GM12878 (cell line): ENCODE measurements around the gene NRN1L. TPM values are rescaled to one million over a fixed set of nuclear protein-coding genes. Genes with fewer than 3 reads are reported as not detected.

Source experiments
- ATAC-seq: fragments of 200-7000 bp; cut with Tn5 transposase; 3 replicates; pipeline ENCODE4 v1.9.1; 2020; ENCODE audit warnings: mild to moderate bottlenecking, moderate library complexity
- BruUV-seq: library from RNA; stranded (reverse); fragments of 400-500 nt; replicated peaks from 2 replicates; lab custom pipeline; 2021; lab: Mats Ljungman, UMichigan
- CTCF ChIA-PET: fragments of 300-600 bp; sonication (Branson Sonifier 250); formaldehyde crosslinking; extraction: SDS; loops from one replicate; lab custom pipeline; 2021; ENCODE audit warnings: inconsistent platforms; lab: Yijun Ruan, JAX
- POLR2A ChIA-PET: fragments of 350-600 bp; formaldehyde crosslinking; extraction: SDS; loops from one replicate; lab custom pipeline; 2021; ENCODE audit warnings: inconsistent platforms; lab: Charles Lee
- RAD21 ChIA-PET: fragments of 300-600 bp; sonication (Branson Sonifier 250); formaldehyde crosslinking; loops from one replicate; lab custom pipeline; 2023; ENCODE audit warnings: antibody characterized with exemption; ENCODE audit not compliant: unreplicated experiment; lab: Charles Lee
- SMC1A ChIA-PET: fragments of 300-600 bp; sonication (Branson Sonifier 250); formaldehyde crosslinking; loops from one replicate; lab custom pipeline; 2023; ENCODE audit not compliant: unreplicated experiment, uncharacterized antibody; lab: Charles Lee
- DNase-seq: peaks from one replicate; pipeline ENCODE4 v3.0.0-alpha.2; 2011; ENCODE audit warnings: low read depth, low spot score
- FAIRE-seq: peaks from 3 replicates; lab custom pipeline; 2011; peaks lifted over from hg19 to GRCh38; lab: Jason Lieb, UNC
- H2AFZ ChIP-seq: 2 replicates; pipeline ENCODE4 v1.6.0; 2011; ENCODE audit warnings: low read depth, low read length, control low read depth; ENCODE audit not compliant: control insufficient read depth
- H3K27ac ChIP-seq: 2 replicates; pipeline ENCODE4 v1.5.1; 2011; ENCODE audit warnings: control low read depth; ENCODE audit not compliant: control insufficient read depth, insufficient read depth
- H3K27me3 ChIP-seq, 2 experiments: replicated peaks in 1 of 2; 2 replicates each; pipeline versions ENCODE4 v1.6.0 to v1.6.1; 2011; ENCODE audit warnings: low read length in 1 of 2; ENCODE audit not compliant: control insufficient read depth in 2 of 2, insufficient read depth in 2 of 2
- H3K36me3 ChIP-seq, 2 experiments: 2 replicates each; pipeline ENCODE4 v1.5.1; 2011; ENCODE audit warnings: low read length in 1 of 2; ENCODE audit not compliant: control insufficient read depth in 2 of 2, insufficient read depth in 2 of 2
- H3K4me1 ChIP-seq: 2 replicates; pipeline ENCODE4 v1.6.1; 2011; ENCODE audit warnings: mild to moderate bottlenecking, low read length, moderate library complexity, mixed read lengths; ENCODE audit not compliant: control insufficient read depth, insufficient read depth
- H3K4me2 ChIP-seq: 2 replicates; pipeline ENCODE4 v1.6.0; 2011; ENCODE audit warnings: control low read depth; ENCODE audit not compliant: control insufficient read depth, insufficient read depth
- H3K4me3 ChIP-seq: fragments of 200-600 bp; sonication (generic); 2 replicates; pipeline ENCODE4 v1.5.1; 2016
- H3K79me2 ChIP-seq: 2 replicates; pipeline ENCODE4 v1.6.0; 2011; ENCODE audit warnings: low read length; ENCODE audit not compliant: control insufficient read depth, insufficient read depth
- H3K9ac ChIP-seq: 2 replicates; pipeline ENCODE4 v1.8.0; 2011; ENCODE audit warnings: low read length, control low read depth, mixed read lengths; ENCODE audit not compliant: control insufficient read depth, insufficient read depth
- H3K9me3 ChIP-seq: replicated peaks from 3 replicates; pipeline ENCODE4 v1.5.1; 2011; ENCODE audit warnings: mild to moderate bottlenecking, low read length; ENCODE audit not compliant: control insufficient read depth, insufficient read depth
- H4K20me1 ChIP-seq: 2 replicates; pipeline ENCODE4 v1.6.0; 2011; ENCODE audit not compliant: control insufficient read depth, insufficient read depth
- CTCF ChIP-seq, 3 experiments: IDR thresholded peaks in 2 of 3; conservative IDR thresholded peaks in 1 of 3; 2 replicates each; pipeline ENCODE4 v1.5.1; 2011; ENCODE audit warnings: low read depth in 3 of 3, low read length in 3 of 3, mild to moderate bottlenecking in 3 of 3, control low read depth in 2 of 3, moderate library complexity in 2 of 3, inconsistent platforms in 1 of 3, mixed read lengths in 1 of 3; ENCODE audit not compliant: control insufficient read depth in 2 of 3, insufficient read depth in 1 of 3; ENCODE audit errors: extremely low read depth in 1 of 3
- IKZF2 ChIP-seq, 2 experiments: fragments of 450-650 bp; IDR thresholded peaks; 2 replicates each; pipeline ENCODE4 v1.6.1; 2017; ENCODE audit warnings: mild to moderate bottlenecking in 2 of 2, moderate library complexity in 2 of 2
- NFYB ChIP-seq: IDR thresholded peaks from 2 replicates; pipeline ENCODE4 v1.6.1; 2011; ENCODE audit warnings: low read depth, mild to moderate bottlenecking, low read length, improper control_type of control experiment, moderate library complexity; ENCODE audit not compliant: insufficient read depth
- RELA ChIP-seq: fragments of 450-650 bp; IDR thresholded peaks from 2 replicates; pipeline ENCODE4 v1.8.0; 2014; ENCODE audit warnings: borderline replicate concordance; ENCODE audit not compliant: partially characterized antibody
- USF1 ChIP-seq: IDR thresholded peaks from 2 replicates; pipeline ENCODE4 v1.6.1; 2011; ENCODE audit warnings: borderline replicate concordance, low read depth, mild to moderate bottlenecking, moderate library complexity, mixed read lengths, low read length; ENCODE audit not compliant: insufficient read depth; ENCODE audit errors: extremely low read length
- WGBS: methylation state at CpG from one replicate; pipeline ENCODE4 v1.1.6; 2016; ENCODE audit warnings: low lambda C conversion rate; ENCODE audit not compliant: insufficient replicate concordance, insufficient coverage; ENCODE audit errors: missing lambda C conversion rate; 5-methylcytosine and 5-hydroxymethylcytosine counted together
- in situ Hi-C: fragments of 300-500 bp; cut with MboI; formaldehyde crosslinking; loops from 9 replicates; pipeline ENCODE4 v1.14.3; 2018; ENCODE audit warnings: mixed read lengths
- intact Hi-C: fragments of 100-400 bp; cut with micrococcal nuclease; formaldehyde crosslinking; loops from one replicate; pipeline ENCODE4 v1.14.2; 2022; ENCODE audit not compliant: unreplicated experiment
- polyA plus RNA-seq, 11 experiments: library from polyadenylated mRNA; depleted of rRNA in 4 of 11; unstranded in 6 of 11; stranded (reverse) in 5 of 11; fragments of >200 nt; fragmentation: Nextera tagmentation in 4 of 11; fragmentation: Illumina TruSeq in 1 of 11; extraction: Ambion mirVana in 4 of 11; extraction: Trizol in 1 of 11; gene quantifications; 1 replicate in 1 of 11; 2 replicates in 10 of 11; pipeline versions ENCODE4 v1.2.1 to v1.2.3, GENCODE V29; 2011 to 2016; ENCODE audit warnings: inconsistent platforms in 2 of 11, missing spikeins in 2 of 11, low read depth in 1 of 11
- total RNA-seq, 4 experiments: library from RNA; depleted of rRNA in 3 of 4; stranded (reverse); fragments of >200 nt in 3 of 4; fragmentation: Illumina TruSeq in 1 of 4; extraction: Trizol in 1 of 4; gene quantifications; 2 replicates each; pipeline versions ENCODE4 v1.2.1 to v1.2.3, GENCODE V29; 2013 to 2021
- TF ChIP-seq, protein P1 (sequence below): fragments of 450-650 bp; IDR thresholded peaks from 2 replicates; pipeline ENCODE4 v1.6.1; 2017; ENCODE audit warnings: borderline replicate concordance
- TF ChIP-seq, protein P2 (sequence below): fragments of 450-650 bp; IDR thresholded peaks from 2 replicates; pipeline ENCODE4 v1.6.1; 2018; ENCODE audit warnings: borderline replicate concordance, mild to moderate bottlenecking; ENCODE audit not compliant: partially characterized antibody

Gene NRN1L
- total and polyA plus RNA-seq, 10 of the 15 experiments (the other 5 are each of a cell fraction or from before 2014, with no cell fraction given): 0.11 to 0.99 (median 0.28) TPM; not detected in 3

GRCh38 chr16:67882374-67883145 is 2.1 kb upstream of the NRN1L start:
- no peak overlapping the region for H3K9ac ChIP-seq
- FAIRE-seq (no peak), ATAC-seq (no peak)
- no peaks in the 10 kb centered on the region for H3K4me1 ChIP-seq
- ChIA-PET SMC1A (interaction anchor here (1.3 to 2.2 kb wide), 3 partner anchors 10 to 66 kb away, joined by 3 to 14 read pairs (median 3); partner anchors contain the start of gene PSKH1), CTCF (interaction anchor here (0.9 to 5.6 kb wide), 16 partner anchors 8 to 177 kb away, joined by 3 to 39 read pairs (median 6); partner anchors contain the start of genes EDC4, PSKH1 and PSMB10)
- no peak overlapping the region for H3K27ac ChIP-seq
- H3K36me3 ChIP-seq: peaks cover 17 to 58% of the 10 kb centered on the region in 2 experiments; a peak in 3 of 4 replicates
- no peaks in the 10 kb centered on the region for H3K27me3 ChIP-seq
- H3K4me2 ChIP-seq: no peak overlapping the region
- WGBS: 94% methylated on average over 18 of the region's 18 CpGs
- H3K4me3 ChIP-seq: no peak overlapping the region
- no peaks in the 10 kb centered on the region for H3K9me3 ChIP-seq
- TF ChIP-seq CTCF (IDR thresholded peaks at IDR 0.05 in 2 of 3, conservative IDR thresholded peaks at IDR 0.05 in 1 of 3; ENCODE audit: control insufficient read depth in 2 of 3, extremely low read depth in 1 of 3, insufficient read depth in 1 of 3, low read depth in 3 of 3, low read length in 3 of 3) (no peak), RELA (no peak), NFYB (no peak), IKZF2 (IDR thresholded peaks at IDR 0.05) (no peak), USF1 (no peak)
- TF ChIP-seq, protein P1, sequence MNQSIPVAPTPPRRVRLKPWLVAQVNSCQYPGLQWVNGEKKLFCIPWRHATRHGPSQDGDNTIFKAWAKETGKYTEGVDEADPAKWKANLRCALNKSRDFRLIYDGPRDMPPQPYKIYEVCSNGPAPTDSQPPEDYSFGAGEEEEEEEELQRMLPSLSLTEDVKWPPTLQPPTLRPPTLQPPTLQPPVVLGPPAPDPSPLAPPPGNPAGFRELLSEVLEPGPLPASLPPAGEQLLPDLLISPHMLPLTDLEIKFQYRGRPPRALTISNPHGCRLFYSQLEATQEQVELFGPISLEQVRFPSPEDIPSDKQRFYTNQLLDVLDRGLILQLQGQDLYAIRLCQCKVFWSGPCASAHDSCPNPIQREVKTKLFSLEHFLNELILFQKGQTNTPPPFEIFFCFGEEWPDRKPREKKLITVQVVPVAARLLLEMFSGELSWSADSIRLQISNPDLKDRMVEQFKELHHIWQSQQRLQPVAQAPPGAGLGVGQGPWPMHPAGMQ: no peak
- TF ChIP-seq, protein P2, sequence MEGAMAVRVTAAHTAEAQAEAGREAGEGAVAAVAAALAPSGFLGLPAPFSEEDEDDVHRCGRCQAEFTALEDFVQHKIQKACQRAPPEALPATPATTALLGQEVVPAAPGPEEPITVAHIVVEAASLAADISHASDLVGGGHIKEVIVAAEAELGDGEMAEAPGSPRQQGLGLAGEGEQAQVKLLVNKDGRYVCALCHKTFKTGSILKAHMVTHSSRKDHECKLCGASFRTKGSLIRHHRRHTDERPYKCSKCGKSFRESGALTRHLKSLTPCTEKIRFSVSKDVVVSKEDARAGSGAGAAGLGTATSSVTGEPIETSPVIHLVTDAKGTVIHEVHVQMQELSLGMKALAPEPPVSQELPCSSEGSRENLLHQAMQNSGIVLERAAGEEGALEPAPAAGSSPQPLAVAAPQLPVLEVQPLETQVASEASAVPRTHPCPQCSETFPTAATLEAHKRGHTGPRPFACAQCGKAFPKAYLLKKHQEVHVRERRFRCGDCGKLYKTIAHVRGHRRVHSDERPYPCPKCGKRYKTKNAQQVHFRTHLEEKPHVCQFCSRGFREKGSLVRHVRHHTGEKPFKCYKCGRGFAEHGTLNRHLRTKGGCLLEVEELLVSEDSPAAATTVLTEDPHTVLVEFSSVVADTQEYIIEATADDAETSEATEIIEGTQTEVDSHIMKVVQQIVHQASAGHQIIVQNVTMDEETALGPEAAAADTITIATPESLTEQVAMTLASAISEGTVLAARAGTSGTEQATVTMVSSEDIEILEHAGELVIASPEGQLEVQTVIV: no peak
- TF ChIP-seq, all 136 proteins: peak for 0
- ChIA-PET POLR2A (interaction anchor here (0.6 to 1.0 kb wide), 2 partner anchors 237 to 313 kb away, joined by 3 read pairs; partner anchors contain the start of gene CARMIL2), RAD21 (interaction anchor here (1.1 to 3.2 kb wide), 3 partner anchors 35 to 158 kb away, joined by 3 to 14 read pairs (median 6); partner anchors contain the start of genes CENPT, NUTF2 and PSMB10)
- intact Hi-C loops: loop anchor here (2.0 to 5.0 kb wide), 2 partner anchors 158 to 345 kb away; no protein-coding TSS in a partner anchor
- DNase-seq: no peak
- BruUV-seq: no TSS peak
- no peaks in the 10 kb centered on the region for H4K20me1 ChIP-seq
- H3K79me2 ChIP-seq: no peaks in the 10 kb centered on the region
- H2AFZ ChIP-seq: no peak overlapping the region
- in situ Hi-C loops: no loop called here
